Cerebellar cortex (tissue), 1 donor: ENCODE results near the gene FAM156A.
"Not testable (repeated sequence)": the region's sequence is repeated elsewhere in the genome, so short reads cannot be mapped to it uniquely, and the experiment has no call there.

ENCODE experiments used
- DNase-seq: peaks from one replicate; pipeline ENCODE4 v3.0.0-alpha.2; 2015; ENCODE audit warnings: low spot score

Gene FAM156A

GRCh38 chrX:52958113-52958959, at the start of gene FAM156A:
Gene FAM156A, minus strand, starts transcription at chrX:52958518. Its CDS starts 9,930 bp downstream, at chrX:52948588.
- not testable (repeated sequence) for DNase-seq

- no peak for DNase-seq
Observed at GRCh38 chrX:53005327-53005726, 47.0 kb upstream of the FAM156A start.

- DNase-seq: peak; percentile 2
Observed at GRCh38 chrX:53004811-53005210, 46.5 kb upstream of the FAM156A start.

GRCh38 chrX:53004038-53004437, 45.7 kb upstream of the FAM156A start:
- DNase-seq: no peak

GRCh38 chrX:53003111-53003510, 44.8 kb upstream of the FAM156A start:
- no peak for DNase-seq

- DNase-seq: no peak
Observed at GRCh38 chrX:53001958-53002357, 43.6 kb upstream of the FAM156A start.

GRCh38 chrX:53000447-53001135, 42.3 kb upstream of the FAM156A start:
- no peak for DNase-seq

GRCh38 chrX:52995987-52996331, 37.6 kb upstream of the FAM156A start:
- no peak for DNase-seq

GRCh38 chrX:52995135-52995986, 37.0 kb upstream of the FAM156A start:
- peak; percentile 96 for DNase-seq

GRCh38 chrX:52990848-52991247, 32.5 kb upstream of the FAM156A start:
- DNase-seq: no peak

GRCh38 chrX:52990011-52990631, 31.8 kb upstream of the FAM156A start:
- DNase-seq: peak; percentile 51

GRCh38 chrX:52988985-52989917, 30.9 kb upstream of the FAM156A start:
- no peak for DNase-seq

- DNase-seq: peak; percentile 17
Observed at GRCh38 chrX:52983321-52984000, 25.1 kb upstream of the FAM156A start.

- DNase-seq: no peak
Observed at GRCh38 chrX:52979993-52980392, 21.7 kb upstream of the FAM156A start.

GRCh38 chrX:52979568-52979967, 21.2 kb upstream of the FAM156A start:
- DNase-seq: no peak

- DNase-seq: no peak
Observed at GRCh38 chrX:52977953-52978352, 19.6 kb upstream of the FAM156A start.

- not testable (repeated sequence) for DNase-seq
Observed at GRCh38 chrX:52975576-52975975, 17.3 kb upstream of the FAM156A start.

GRCh38 chrX:52974336-52974992, 16.1 kb upstream of the FAM156A start:
- DNase-seq: not testable (repeated sequence)

- DNase-seq: not testable (repeated sequence)
Observed at GRCh38 chrX:52967922-52968321, 9.6 kb upstream of the FAM156A start.
